ENCODE data around the gene SMIM23.

SMIM23 gene

DNA sequence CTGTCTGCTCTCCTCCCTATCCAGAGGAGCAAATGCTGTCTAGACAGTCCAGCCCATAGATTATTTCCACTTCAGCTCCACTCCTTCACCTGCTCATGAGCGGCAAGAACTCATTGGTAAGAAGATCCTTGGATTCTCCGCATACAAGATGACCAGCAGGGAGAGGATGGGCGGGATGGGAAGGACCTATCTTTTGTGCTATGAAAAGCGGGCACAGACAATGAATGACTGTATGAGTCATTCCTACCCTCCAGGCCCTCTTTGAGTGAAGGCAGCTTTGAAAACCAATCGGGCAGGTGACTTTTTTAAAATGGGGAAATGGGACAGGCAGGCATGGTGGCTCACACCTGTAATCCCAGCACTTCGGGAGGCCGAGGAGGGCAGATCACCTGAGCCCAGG lies 49.4 kb downstream of the SMIM23 start:
- no peak for TF ChIP-seq EZH2 (optimal IDR thresholded peaks at IDR 0.05; ENCODE audit: low read depth, low read length)
- no peak for TF ChIP-seq EZH2phosphoT487 (IDR thresholded peaks at IDR 0.05; ENCODE audit: low read length)
- TF ChIP-seq, protein P1, sequence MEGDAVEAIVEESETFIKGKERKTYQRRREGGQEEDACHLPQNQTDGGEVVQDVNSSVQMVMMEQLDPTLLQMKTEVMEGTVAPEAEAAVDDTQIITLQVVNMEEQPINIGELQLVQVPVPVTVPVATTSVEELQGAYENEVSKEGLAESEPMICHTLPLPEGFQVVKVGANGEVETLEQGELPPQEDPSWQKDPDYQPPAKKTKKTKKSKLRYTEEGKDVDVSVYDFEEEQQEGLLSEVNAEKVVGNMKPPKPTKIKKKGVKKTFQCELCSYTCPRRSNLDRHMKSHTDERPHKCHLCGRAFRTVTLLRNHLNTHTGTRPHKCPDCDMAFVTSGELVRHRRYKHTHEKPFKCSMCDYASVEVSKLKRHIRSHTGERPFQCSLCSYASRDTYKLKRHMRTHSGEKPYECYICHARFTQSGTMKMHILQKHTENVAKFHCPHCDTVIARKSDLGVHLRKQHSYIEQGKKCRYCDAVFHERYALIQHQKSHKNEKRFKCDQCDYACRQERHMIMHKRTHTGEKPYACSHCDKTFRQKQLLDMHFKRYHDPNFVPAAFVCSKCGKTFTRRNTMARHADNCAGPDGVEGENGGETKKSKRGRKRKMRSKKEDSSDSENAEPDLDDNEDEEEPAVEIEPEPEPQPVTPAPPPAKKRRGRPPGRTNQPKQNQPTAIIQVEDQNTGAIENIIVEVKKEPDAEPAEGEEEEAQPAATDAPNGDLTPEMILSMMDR (IDR thresholded peaks at IDR 0.05; ENCODE audit: low read length) = no peak
- H3K27ac ChIP-seq (ENCODE audit: low read length) = no peak overlapping the region
- no peaks in the 10 kb centered on the region for H3K4me1 ChIP-seq (ENCODE audit: low read length)
- H3K4me3 ChIP-seq (ENCODE audit: low read length) = no peak overlapping the region
- no peaks in the 10 kb centered on the region for H3F3A ChIP-seq (ENCODE audit: insufficient read depth, low read length)
- H3K9me2 ChIP-seq (replicated peaks; ENCODE audit: insufficient read depth, low read length) = no peaks in the 10 kb centered on the region
- no peaks in the 10 kb centered on the region for H3K36me3 ChIP-seq (replicated peaks; ENCODE audit: insufficient read depth, low read length)
- no peaks in the 10 kb centered on the region for H3K79me2 ChIP-seq (ENCODE audit: low read length)
- H3K9me3 ChIP-seq (replicated peaks; ENCODE audit: insufficient read depth, low read length) = no peaks in the 10 kb centered on the region
- DNase-seq = no peak
- H3K9ac ChIP-seq (ENCODE audit: low read length) = no peak overlapping the region
- H2AFZ ChIP-seq (ENCODE audit: low read length) = no peak overlapping the region
- no peaks in the 10 kb centered on the region for H3K27me3 ChIP-seq (replicated peaks; ENCODE audit: insufficient read depth, low read length)
- no peak overlapping the region for H3K4me2 ChIP-seq (ENCODE audit: low read depth, low read length)
- no peaks in the 10 kb centered on the region for H4K20me1 ChIP-seq (ENCODE audit: insufficient read depth, low read length)

DNA sequence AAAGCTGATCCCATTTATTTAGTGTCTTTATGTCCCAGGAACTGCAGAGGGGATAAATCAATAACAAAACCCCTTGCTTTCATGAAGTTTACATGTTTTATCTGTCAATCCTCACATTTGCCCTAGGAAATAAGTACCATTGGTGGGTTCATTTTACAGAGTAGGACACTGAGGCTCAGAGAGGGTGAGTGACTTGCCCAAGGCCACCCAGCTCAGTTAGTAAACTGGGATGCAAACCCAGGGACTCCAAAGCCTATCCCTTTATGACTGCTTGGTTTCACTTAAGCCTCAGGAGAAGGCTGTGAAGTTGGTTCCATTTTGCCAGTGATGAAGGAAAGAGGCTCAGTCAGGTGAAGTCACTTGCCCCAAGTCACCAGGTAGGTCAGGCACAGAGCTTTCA lies 51.9 kb downstream of the SMIM23 start:
- no peaks in the 10 kb centered on the region for H3F3A ChIP-seq (ENCODE audit: insufficient read depth, low read length)
- no peak for DNase-seq

DNA sequence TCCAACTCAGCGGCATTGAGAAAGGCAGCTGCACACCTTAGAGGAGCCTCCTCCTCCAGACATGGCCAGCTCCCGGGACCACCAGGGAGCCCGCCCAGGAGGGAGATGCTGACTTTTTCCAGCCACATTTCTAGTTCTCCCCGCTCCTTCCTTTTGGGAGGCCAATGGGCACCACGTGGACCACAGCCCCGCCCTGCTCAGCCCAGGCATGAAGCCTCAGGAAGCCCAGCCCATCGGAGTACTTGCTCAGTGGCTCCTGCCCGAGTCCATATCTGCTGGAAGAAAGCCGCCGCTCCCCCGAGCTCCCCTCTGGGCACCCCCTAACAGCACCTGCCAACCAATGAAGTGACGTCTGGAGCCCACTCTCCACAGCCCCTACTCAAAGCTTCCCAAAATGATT lies 52.4 kb downstream of the SMIM23 start:
- H3K9ac ChIP-seq (ENCODE audit: low read length) = no peak overlapping the region
- H3K4me3 ChIP-seq (ENCODE audit: low read length) = no peak overlapping the region
- DNase-seq = no peak
- H3K79me2 ChIP-seq (ENCODE audit: low read length) = no peaks in the 10 kb centered on the region
- H3K27me3 ChIP-seq (replicated peaks; ENCODE audit: insufficient read depth, low read length) = no peaks in the 10 kb centered on the region
- no peaks in the 10 kb centered on the region for H3F3A ChIP-seq (ENCODE audit: insufficient read depth, low read length)
- H3K27ac ChIP-seq (ENCODE audit: low read length) = no peak overlapping the region
- no peaks in the 10 kb centered on the region for H4K20me1 ChIP-seq (ENCODE audit: insufficient read depth, low read length)
- no peaks in the 10 kb centered on the region for H3K36me3 ChIP-seq (replicated peaks; ENCODE audit: insufficient read depth, low read length)
- no peak overlapping the region for H3K4me2 ChIP-seq (ENCODE audit: low read depth, low read length)
- no peaks in the 10 kb centered on the region for H3K4me1 ChIP-seq (ENCODE audit: low read length)
- no peak overlapping the region for H2AFZ ChIP-seq (ENCODE audit: low read length)
- no peaks in the 10 kb centered on the region for H3K9me3 ChIP-seq (replicated peaks; ENCODE audit: insufficient read depth, low read length)
- no peaks in the 10 kb centered on the region for H3K9me2 ChIP-seq (replicated peaks; ENCODE audit: insufficient read depth, low read length)
- TF ChIP-seq EZH2phosphoT487 (IDR thresholded peaks at IDR 0.05; ENCODE audit: low read length) (no peak), EZH2 (optimal IDR thresholded peaks at IDR 0.05; ENCODE audit: low read depth, low read length) (no peak)
- TF ChIP-seq, protein P1 (IDR thresholded peaks at IDR 0.05; ENCODE audit: low read length) = no peak

More for the DNA sequence above, 51.9 kb downstream of the SMIM23 start:
- Histone ChIP-seq H3K4me1 (ENCODE audit: low read length) (no peaks in the 10 kb centered on the region), H3K4me2 (ENCODE audit: low read depth, low read length) (no peak overlapping the region), H3K79me2 (ENCODE audit: low read length) (no peaks in the 10 kb centered on the region), H3K36me3 (replicated peaks; ENCODE audit: insufficient read depth, low read length) (no peaks in the 10 kb centered on the region), H3K27me3 (replicated peaks; ENCODE audit: insufficient read depth, low read length) (no peaks in the 10 kb centered on the region), H2AFZ (ENCODE audit: low read length) (no peak overlapping the region), H3K9me2 (replicated peaks; ENCODE audit: insufficient read depth, low read length) (no peaks in the 10 kb centered on the region), H3K9me3 (replicated peaks; ENCODE audit: insufficient read depth, low read length) (no peaks in the 10 kb centered on the region), H3K9ac (ENCODE audit: low read length) (no peak overlapping the region), H4K20me1 (ENCODE audit: insufficient read depth, low read length) (no peaks in the 10 kb centered on the region), H3K27ac (ENCODE audit: low read length) (no peak overlapping the region), H3K4me3 (ENCODE audit: low read length) (no peak overlapping the region)
- TF ChIP-seq, protein P1 (IDR thresholded peaks at IDR 0.05; ENCODE audit: low read length) = no peak
- TF ChIP-seq EZH2 (optimal IDR thresholded peaks at IDR 0.05; ENCODE audit: low read depth, low read length) = no peak
- no peak for TF ChIP-seq EZH2phosphoT487 (IDR thresholded peaks at IDR 0.05; ENCODE audit: low read length)
